ENCODE measurements around the gene THY1.

Gene THY1

DNA sequence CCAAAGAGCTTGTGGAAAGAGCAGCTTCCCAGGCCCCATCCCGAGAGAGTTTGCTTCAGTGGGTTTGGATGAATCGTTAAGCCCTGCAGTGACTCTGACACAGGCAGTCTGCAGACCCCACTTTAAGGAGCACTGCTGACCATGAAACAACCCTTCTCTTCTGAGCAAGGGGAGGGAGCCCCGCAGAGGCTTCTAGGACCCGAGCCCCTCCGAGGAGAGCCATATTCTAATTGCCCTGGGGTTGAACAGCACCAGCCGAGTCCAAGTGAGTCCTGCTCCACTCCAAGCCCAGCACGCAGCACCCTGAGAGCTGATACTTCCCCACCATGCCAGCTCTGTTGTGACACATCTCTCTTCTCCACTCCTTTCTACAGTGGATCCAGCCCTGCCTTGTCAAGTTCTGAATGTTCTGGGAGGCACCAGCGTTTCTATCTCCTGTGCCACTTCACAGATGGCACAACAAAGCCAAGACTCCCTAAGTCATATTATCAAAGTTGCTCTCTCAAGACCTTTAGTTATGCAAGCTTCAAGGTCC is 51.8 kb downstream of the THY1 start:
- no peak overlapping the region for H3K4me3 ChIP-seq (ENCODE audit: insufficient read depth in 1 of 2, low read depth in 1 of 2, low read length in 2 of 2)
- H2BK15ac ChIP-seq (ENCODE audit: low read depth, poor library complexity, severe bottlenecking) = no peak overlapping the region
- H3K4ac ChIP-seq (ENCODE audit: low read depth in 1 of 2, low read length in 2 of 2) = no peak overlapping the region
- H4K8ac ChIP-seq (ENCODE audit: low read length) = no peak overlapping the region
- H4K91ac ChIP-seq (ENCODE audit: low read length) = no peak overlapping the region
- H2BK5ac ChIP-seq (ENCODE audit: low read depth, low read length, poor library complexity, severe bottlenecking) = no peak overlapping the region
- no peak overlapping the region for H2BK12ac ChIP-seq (ENCODE audit: low read length in 2 of 2)
- H3K9me3 ChIP-seq (ENCODE audit: control insufficient read depth, low read length) = no peaks in the 10 kb centered on the region
- H3K14ac ChIP-seq (ENCODE audit: low read length in 2 of 2) = no peak overlapping the region
- 82% methylated on average over 8 of the region's 8 CpGs for WGBS
- peaks cover 4% of the 10 kb centered on the region for H3K4me1 ChIP-seq (ENCODE audit: control insufficient read depth, insufficient read depth, low read depth, low read length)
- no peaks in the 10 kb centered on the region for H3K36me3 ChIP-seq (ENCODE audit: control insufficient read depth in 1 of 2, insufficient read depth in 2 of 2, low read depth in 1 of 2, low read length in 2 of 2)
- no peak overlapping the region for H2BK120ac ChIP-seq (ENCODE audit: low read depth, low read length)
- H3K27me3 ChIP-seq (ENCODE audit: control insufficient read depth in 1 of 2, insufficient read depth in 1 of 2, low read length in 2 of 2) = peaks cover 4 to 87% of the 10 kb centered on the region in 2 experiments
- H3K4me2 ChIP-seq (ENCODE audit: low read length, poor library complexity, severe bottlenecking) = no peak overlapping the region
- no peak overlapping the region for H3K9ac ChIP-seq (ENCODE audit: low read length)
- H2AFZ ChIP-seq (ENCODE audit: low read depth, low read length) = no peak overlapping the region
- H2AK5ac ChIP-seq (ENCODE audit: low read length, severe bottlenecking) = no peak overlapping the region
- no peak overlapping the region for H3K27ac ChIP-seq (ENCODE audit: low read length, poor library complexity, severe bottlenecking)
- no peak overlapping the region for H3K18ac ChIP-seq (ENCODE audit: low read depth in 1 of 2, low read length in 2 of 2)
- no peaks in the 10 kb centered on the region for H3K79me1 ChIP-seq (replicated peaks; ENCODE audit: low read length, poor library complexity, severe bottlenecking)
- no peak for DNase-seq
- no peak overlapping the region for H3K23ac ChIP-seq (ENCODE audit: low read length in 2 of 2)

DNA sequence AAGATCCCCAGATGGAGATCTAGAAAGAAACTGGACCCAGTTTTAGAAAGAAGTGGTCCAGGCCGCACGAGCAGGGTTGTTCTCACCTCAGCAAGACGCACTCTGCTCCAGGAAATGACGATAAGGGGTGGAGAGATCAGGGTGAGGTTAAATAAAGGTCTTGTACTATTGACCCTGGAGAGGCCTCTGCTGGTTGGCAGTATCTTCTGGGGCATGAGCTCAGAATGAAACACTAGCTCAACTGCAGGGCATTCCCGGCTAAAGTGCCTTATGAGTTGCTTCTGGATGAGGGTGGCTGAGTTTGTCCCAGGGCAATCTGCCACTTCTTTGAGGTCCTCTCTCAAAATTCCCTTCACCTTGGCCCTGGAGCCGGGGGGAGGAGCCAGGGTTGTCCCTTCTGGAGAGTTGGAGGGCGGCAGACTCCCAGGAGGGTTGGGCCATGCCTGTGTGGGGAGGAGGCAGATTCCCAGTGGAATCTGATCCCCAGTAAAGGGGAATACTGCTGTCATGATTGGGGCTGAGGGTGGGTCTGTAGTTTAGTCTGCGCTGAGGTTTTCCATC is 52.4 kb downstream of the THY1 start:
- 73% methylated on average over 8 of the region's 8 CpGs for WGBS

DNA sequence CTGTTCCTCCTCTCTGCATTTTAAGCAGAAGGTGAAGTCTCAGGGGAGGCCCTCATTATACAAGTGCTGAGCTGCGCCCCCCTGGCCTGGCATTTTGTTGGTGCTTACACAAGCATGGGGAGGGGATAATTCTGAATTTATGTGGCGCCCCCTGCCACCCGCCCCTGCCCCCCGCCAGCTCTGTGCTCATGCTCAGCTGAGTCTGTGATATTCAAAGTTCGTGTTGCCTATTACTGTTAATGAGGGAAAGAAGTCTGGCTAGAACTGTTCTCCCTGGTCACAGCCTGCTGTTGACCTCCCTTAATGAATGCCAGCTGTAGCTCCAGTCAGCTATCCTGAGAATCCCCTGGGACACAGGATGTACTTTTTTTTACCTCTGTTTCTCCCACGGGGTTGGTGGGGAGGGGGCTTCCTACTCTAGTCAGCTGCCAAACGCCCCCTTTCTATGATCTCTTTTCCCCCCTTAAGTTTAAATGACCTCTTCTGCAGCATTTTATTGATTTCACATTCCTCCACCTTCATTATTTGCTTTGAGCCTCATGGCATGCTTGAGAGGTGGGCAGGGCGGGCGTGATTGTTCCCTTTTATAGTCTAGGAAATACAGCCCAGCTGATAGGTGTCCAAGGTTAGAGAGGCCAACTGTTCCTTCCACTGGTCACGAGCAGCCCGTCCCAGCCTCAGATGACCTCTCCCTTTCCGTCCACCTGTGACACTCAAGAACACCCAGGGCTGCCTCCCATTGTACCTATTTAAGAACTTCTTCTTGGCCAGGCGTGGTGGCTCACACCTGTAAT is 53.6 kb downstream of the THY1 start:
- Histone ChIP-seq H2AK5ac (ENCODE audit: low read length, severe bottlenecking) (no peak overlapping the region), H3K36me3 (ENCODE audit: control insufficient read depth in 1 of 2, insufficient read depth in 2 of 2, low read depth in 1 of 2, low read length in 2 of 2) (no peaks in the 10 kb centered on the region), H3K18ac (ENCODE audit: low read depth in 1 of 2, low read length in 2 of 2) (no peak overlapping the region), H3K23ac (ENCODE audit: low read length in 2 of 2) (no peak overlapping the region), H2BK120ac (ENCODE audit: low read depth, low read length) (no peak overlapping the region), H3K9me3 (ENCODE audit: control insufficient read depth, low read length) (no peaks in the 10 kb centered on the region), H3K79me1 (replicated peaks; ENCODE audit: low read length, poor library complexity, severe bottlenecking) (no peaks in the 10 kb centered on the region), H4K91ac (ENCODE audit: low read length) (no peak overlapping the region), H3K9ac (ENCODE audit: low read length) (no peak overlapping the region), H2BK15ac (ENCODE audit: low read depth, poor library complexity, severe bottlenecking) (no peak overlapping the region), H2AFZ (ENCODE audit: low read depth, low read length) (no peak overlapping the region), H3K4me1 (ENCODE audit: control insufficient read depth, insufficient read depth, low read depth, low read length) (peaks cover 6% of the 10 kb centered on the region), H3K27ac (ENCODE audit: low read length, poor library complexity, severe bottlenecking) (no peak overlapping the region), H3K4ac (ENCODE audit: low read depth in 1 of 2, low read length in 2 of 2) (no peak overlapping the region), H3K4me3 (ENCODE audit: insufficient read depth in 1 of 2, low read depth in 1 of 2, low read length in 2 of 2) (no peak overlapping the region), H3K14ac (ENCODE audit: low read length in 2 of 2) (no peak overlapping the region), H2BK12ac (ENCODE audit: low read length in 2 of 2) (no peak overlapping the region), H4K8ac (ENCODE audit: low read length) (no peak overlapping the region), H3K27me3 (ENCODE audit: control insufficient read depth in 1 of 2, insufficient read depth in 1 of 2, low read length in 2 of 2) (peaks cover 15 to 84% of the 10 kb centered on the region in 2 experiments), H3K4me2 (ENCODE audit: low read length, poor library complexity, severe bottlenecking) (no peak overlapping the region), H2BK5ac (ENCODE audit: low read depth, low read length, poor library complexity, severe bottlenecking) (no peak overlapping the region)
- DNase-seq = no peak
- 70% methylated on average over 13 of the region's 13 CpGs for WGBS

More for the DNA sequence above, 52.4 kb downstream of the THY1 start:
- H3K27me3 ChIP-seq (ENCODE audit: control insufficient read depth in 1 of 2, insufficient read depth in 1 of 2, low read length in 2 of 2) = peaks cover 4 to 83% of the 10 kb centered on the region in 2 experiments
- no peaks in the 10 kb centered on the region for H3K9me3 ChIP-seq (ENCODE audit: control insufficient read depth, low read length)
- H3K23ac ChIP-seq (ENCODE audit: low read length in 2 of 2) = no peak overlapping the region
- no peak overlapping the region for H2BK120ac ChIP-seq (ENCODE audit: low read depth, low read length)
- no peak overlapping the region for H3K4me2 ChIP-seq (ENCODE audit: low read length, poor library complexity, severe bottlenecking)
- H4K8ac ChIP-seq (ENCODE audit: low read length) = no peak overlapping the region
- no peak overlapping the region for H3K9ac ChIP-seq (ENCODE audit: low read length)
- DNase-seq = no peak
- no peak overlapping the region for H2AK5ac ChIP-seq (ENCODE audit: low read length, severe bottlenecking)
- no peaks in the 10 kb centered on the region for H3K36me3 ChIP-seq (ENCODE audit: control insufficient read depth in 1 of 2, insufficient read depth in 2 of 2, low read depth in 1 of 2, low read length in 2 of 2)
- H2BK5ac ChIP-seq (ENCODE audit: low read depth, low read length, poor library complexity, severe bottlenecking) = no peak overlapping the region
- no peak overlapping the region for H3K4ac ChIP-seq (ENCODE audit: low read depth in 1 of 2, low read length in 2 of 2)
- no peaks in the 10 kb centered on the region for H3K79me1 ChIP-seq (replicated peaks; ENCODE audit: low read length, poor library complexity, severe bottlenecking)
- H2BK12ac ChIP-seq (ENCODE audit: low read length in 2 of 2) = no peak overlapping the region
- no peak overlapping the region for H4K91ac ChIP-seq (ENCODE audit: low read length)
- peaks cover 3% of the 10 kb centered on the region for H3K4me1 ChIP-seq (ENCODE audit: control insufficient read depth, insufficient read depth, low read depth, low read length)
- H3K18ac ChIP-seq (ENCODE audit: low read depth in 1 of 2, low read length in 2 of 2) = no peak overlapping the region
- H3K4me3 ChIP-seq (ENCODE audit: insufficient read depth in 1 of 2, low read depth in 1 of 2, low read length in 2 of 2) = no peak overlapping the region
- no peak overlapping the region for H2AFZ ChIP-seq (ENCODE audit: low read depth, low read length)
- no peak overlapping the region for H2BK15ac ChIP-seq (ENCODE audit: low read depth, poor library complexity, severe bottlenecking)
- H3K27ac ChIP-seq (ENCODE audit: low read length, poor library complexity, severe bottlenecking) = no peak overlapping the region
- H3K14ac ChIP-seq (ENCODE audit: low read length in 2 of 2) = no peak overlapping the region

Measured in mesenchymal stem cell (in vitro differentiated cells and primary cell).